Activated naive CD8-positive, alpha-beta T cell treated with anti-CD3 and anti-CD28 coated beads for 36 hours (primary cell): ENCODE data around the gene AIF1L. TPM values are rescaled to one million over a fixed set of nuclear protein-coding genes. Genes with fewer than 3 reads are reported as not detected.

Experiments
- DNase-seq: peaks from one replicate; pipeline ENCODE4 v3.0.0; 2021
- H3K27ac Mint-ChIP-seq: one replicate; pipeline ENCODE4 v1.8.0; 2022; ENCODE audit warnings: mild to moderate bottlenecking, moderate library complexity, mixed read lengths
- H3K27me3 Mint-ChIP-seq: one replicate; pipeline ENCODE4 v1.8.0; 2022; ENCODE audit warnings: mild to moderate bottlenecking, mixed read lengths
- H3K36me3 Mint-ChIP-seq: one replicate; pipeline ENCODE4 v1.8.0; 2021; ENCODE audit warnings: mild to moderate bottlenecking, mixed read lengths
- H3K4me1 Mint-ChIP-seq: one replicate; pipeline ENCODE4 v1.8.0; 2021; ENCODE audit warnings: mixed read lengths
- H3K4me3 Mint-ChIP-seq: one replicate; pipeline ENCODE4 v1.8.0; 2022; ENCODE audit warnings: mild to moderate bottlenecking, moderate library complexity, mixed read lengths
- H3K9me3 Mint-ChIP-seq: one replicate; pipeline ENCODE4 v1.8.0; 2022; ENCODE audit warnings: mixed read lengths
- total RNA-seq, 2 experiments: library from RNA; stranded (reverse); gene quantifications; one replicate each; pipeline ENCODE4 v1.2.3, GENCODE V29; 2021

Gene AIF1L
- total RNA-seq, 2 experiments from 2014 or later = 0.92 to 1.3 TPM

- no peak overlapping the region for H3K4me3 Mint-ChIP-seq
- no peaks in the 10 kb centered on the region for H3K27me3 Mint-ChIP-seq
- DNase-seq = no peak
- H3K27ac Mint-ChIP-seq = no peak overlapping the region
- H3K9me3 Mint-ChIP-seq = no peaks in the 10 kb centered on the region
- H3K36me3 Mint-ChIP-seq = no peaks in the 10 kb centered on the region
- no peaks in the 10 kb centered on the region for H3K4me1 Mint-ChIP-seq
Measured at GRCh38 chr9:131068076-131068816, 28.1 kb upstream of the AIF1L start.

- no peaks in the 10 kb centered on the region for H3K36me3 Mint-ChIP-seq
- H3K4me3 Mint-ChIP-seq = no peak overlapping the region
- no peak overlapping the region for H3K27ac Mint-ChIP-seq
- no peaks in the 10 kb centered on the region for H3K27me3 Mint-ChIP-seq
- DNase-seq = no peak
- no peaks in the 10 kb centered on the region for H3K4me1 Mint-ChIP-seq
- H3K9me3 Mint-ChIP-seq = no peaks in the 10 kb centered on the region
Measured at GRCh38 chr9:131069699-131070098, 26.6 kb upstream of the AIF1L start.

DNA sequence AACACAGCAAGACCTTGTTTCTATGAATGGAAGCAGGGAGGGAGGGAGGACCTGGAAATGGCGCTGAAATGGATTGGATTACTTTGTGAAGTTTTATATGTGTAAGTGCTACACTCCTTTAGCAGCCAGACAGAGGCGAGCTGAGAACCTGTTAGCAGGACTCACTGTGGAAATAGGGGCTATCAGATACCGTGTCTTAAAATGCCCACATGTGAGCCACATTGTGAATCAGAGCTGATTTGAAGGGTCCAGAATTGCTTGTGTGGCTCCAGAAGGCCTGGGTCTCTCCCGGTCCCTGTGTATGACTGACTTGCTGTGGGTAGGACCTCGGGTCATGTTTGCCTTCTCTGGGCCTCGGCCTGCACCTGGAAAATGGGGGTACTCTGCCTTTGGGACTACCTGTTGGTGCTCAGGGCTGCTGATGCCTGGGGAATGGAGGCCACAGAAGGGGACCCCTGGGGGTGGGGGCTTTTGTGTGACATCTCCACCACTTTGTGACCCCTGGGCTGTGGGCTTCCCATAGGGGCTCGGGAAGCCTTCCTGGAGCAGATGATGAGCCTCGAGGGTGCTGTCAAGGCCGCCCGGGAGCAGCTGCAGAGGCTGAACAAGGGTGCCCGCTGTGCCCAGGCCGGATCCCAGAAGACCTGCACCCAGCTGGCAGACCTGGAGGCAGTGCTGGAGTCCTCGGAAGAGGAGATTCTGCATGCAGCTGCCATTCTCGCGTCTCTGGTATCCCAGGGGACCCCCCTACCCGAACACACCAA is 24.0 kb upstream of the AIF1L start:
- no peaks in the 10 kb centered on the region for H3K4me1 Mint-ChIP-seq
- H3K4me3 Mint-ChIP-seq = no peak overlapping the region
- H3K36me3 Mint-ChIP-seq = no peaks in the 10 kb centered on the region
- no peak for DNase-seq
- no peaks in the 10 kb centered on the region for H3K9me3 Mint-ChIP-seq
- H3K27me3 Mint-ChIP-seq = no peaks in the 10 kb centered on the region
- H3K27ac Mint-ChIP-seq = no peak overlapping the region

DNA sequence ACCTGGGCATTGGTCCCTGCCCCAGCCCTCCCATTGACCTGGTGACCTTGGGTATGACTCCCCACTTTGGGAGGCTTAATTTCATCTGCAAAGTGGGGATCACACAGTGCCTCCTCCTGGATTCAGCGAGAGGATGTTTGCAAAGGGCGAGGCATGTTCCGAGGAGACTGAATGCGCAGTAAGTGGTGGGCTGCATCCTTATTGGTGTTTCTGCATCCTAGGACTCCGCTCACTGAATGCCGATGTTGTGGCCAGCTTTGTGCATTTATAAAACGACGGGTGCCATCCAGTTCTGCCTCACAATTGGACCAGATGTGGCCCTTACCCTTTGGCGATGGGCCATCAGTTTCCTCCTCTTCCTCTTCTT is 23.5 kb upstream of the AIF1L start:
- H3K4me3 Mint-ChIP-seq = no peak overlapping the region
- no peaks in the 10 kb centered on the region for H3K36me3 Mint-ChIP-seq
- H3K9me3 Mint-ChIP-seq = no peaks in the 10 kb centered on the region
- H3K4me1 Mint-ChIP-seq = no peaks in the 10 kb centered on the region
- H3K27me3 Mint-ChIP-seq = no peaks in the 10 kb centered on the region
- DNase-seq = no peak
- H3K27ac Mint-ChIP-seq = no peak overlapping the region

- no peaks in the 10 kb centered on the region for H3K4me1 Mint-ChIP-seq
- H3K36me3 Mint-ChIP-seq = no peaks in the 10 kb centered on the region
- no peaks in the 10 kb centered on the region for H3K9me3 Mint-ChIP-seq
- no peak overlapping the region for H3K27ac Mint-ChIP-seq
- H3K27me3 Mint-ChIP-seq = no peaks in the 10 kb centered on the region
- no peak for DNase-seq
- no peak overlapping the region for H3K4me3 Mint-ChIP-seq
Measured at GRCh38 chr9:131076347-131077195, 19.8 kb upstream of the AIF1L start.

GRCh38 chr9:131078427-131079366 is 17.6 kb upstream of the AIF1L start:
- Mint-ChIP-seq H3K27ac (no peak overlapping the region), H3K9me3 (no peaks in the 10 kb centered on the region), H3K4me1 (no peaks in the 10 kb centered on the region), H3K36me3 (no peaks in the 10 kb centered on the region), H3K27me3 (no peaks in the 10 kb centered on the region), H3K4me3 (no peak overlapping the region)
- DNase-seq = no peak

DNA sequence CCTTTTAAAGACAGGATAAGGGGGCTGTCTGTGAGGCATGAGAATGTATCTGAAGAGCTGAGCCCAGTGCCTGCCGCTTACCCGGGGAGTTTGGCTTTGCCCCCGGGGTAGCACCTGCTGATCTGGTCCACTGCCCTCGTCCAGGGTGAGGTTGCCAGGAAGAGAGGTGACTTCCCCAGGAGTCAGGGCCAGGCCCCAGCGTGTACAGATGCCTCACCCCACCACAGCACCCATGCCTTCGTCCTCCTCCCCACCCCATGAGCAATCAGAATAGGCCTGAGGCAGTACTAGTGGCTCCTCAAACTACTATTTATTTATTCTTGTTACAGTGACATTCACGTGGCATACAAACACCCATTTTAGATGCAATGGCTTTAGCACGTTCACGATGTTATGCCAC is 15.7 kb upstream of the AIF1L start:
- Mint-ChIP-seq H3K4me3 (no peak overlapping the region), H3K4me1 (no peaks in the 10 kb centered on the region), H3K9me3 (no peaks in the 10 kb centered on the region), H3K27ac (no peak overlapping the region), H3K27me3 (no peaks in the 10 kb centered on the region), H3K36me3 (no peaks in the 10 kb centered on the region)
- no peak for DNase-seq

GRCh38 chr9:131081868-131082267 is 14.5 kb upstream of the AIF1L start:
- no peak overlapping the region for H3K27ac Mint-ChIP-seq
- no peak overlapping the region for H3K4me3 Mint-ChIP-seq
- H3K9me3 Mint-ChIP-seq = no peaks in the 10 kb centered on the region
- H3K4me1 Mint-ChIP-seq = no peaks in the 10 kb centered on the region
- H3K36me3 Mint-ChIP-seq = no peaks in the 10 kb centered on the region
- no peak for DNase-seq
- H3K27me3 Mint-ChIP-seq = no peaks in the 10 kb centered on the region

DNA sequence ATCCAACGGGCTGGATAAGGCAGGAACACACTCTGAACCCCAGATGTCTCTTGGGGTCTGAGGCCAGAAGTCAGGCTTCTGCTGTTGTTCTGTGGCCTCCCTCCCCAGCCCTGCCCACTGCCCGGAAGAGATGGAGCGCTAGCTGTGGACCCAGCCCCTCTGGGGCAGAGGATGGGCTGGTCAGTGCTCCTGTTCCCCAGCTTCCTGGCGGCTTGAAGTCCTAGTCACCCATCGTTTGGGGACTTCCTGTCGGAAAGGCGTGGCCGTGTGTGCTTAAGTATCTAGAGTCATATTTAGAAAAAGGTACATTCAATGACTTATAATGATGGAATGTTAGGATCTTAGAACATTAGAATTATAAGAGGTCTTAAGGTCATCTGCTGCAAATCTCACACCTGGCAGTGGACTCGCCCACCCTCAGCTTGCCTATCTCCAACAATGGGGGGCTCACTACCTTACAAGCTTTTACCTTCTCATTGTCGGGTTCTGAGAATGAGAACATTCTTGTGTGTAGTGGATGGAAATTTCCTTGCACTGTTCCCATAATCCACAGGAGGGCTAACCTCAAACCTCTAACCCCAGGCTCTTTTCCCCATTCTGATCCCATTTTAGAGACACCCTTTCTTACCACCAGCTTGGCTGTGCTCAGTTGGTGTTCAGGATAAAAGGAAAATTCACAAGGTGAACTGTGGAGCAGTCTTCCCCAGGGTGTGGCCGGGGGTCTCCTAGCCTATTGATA is 13.4 kb upstream of the AIF1L start:
- DNase-seq = no peak
- no peaks in the 10 kb centered on the region for H3K27me3 Mint-ChIP-seq
- no peaks in the 10 kb centered on the region for H3K36me3 Mint-ChIP-seq
- no peaks in the 10 kb centered on the region for H3K9me3 Mint-ChIP-seq
- H3K4me3 Mint-ChIP-seq = no peak overlapping the region
- no peak overlapping the region for H3K27ac Mint-ChIP-seq
- no peaks in the 10 kb centered on the region for H3K4me1 Mint-ChIP-seq

GRCh38 chr9:131084661-131085369 is 11.5 kb upstream of the AIF1L start:
- H3K27me3 Mint-ChIP-seq = no peaks in the 10 kb centered on the region
- no peak for DNase-seq
- H3K36me3 Mint-ChIP-seq = no peaks in the 10 kb centered on the region
- H3K4me1 Mint-ChIP-seq = no peaks in the 10 kb centered on the region
- no peaks in the 10 kb centered on the region for H3K9me3 Mint-ChIP-seq
- H3K27ac Mint-ChIP-seq = no peak overlapping the region
- no peak overlapping the region for H3K4me3 Mint-ChIP-seq

- no peak for DNase-seq
- Mint-ChIP-seq H3K27me3 (no peaks in the 10 kb centered on the region), H3K9me3 (no peaks in the 10 kb centered on the region), H3K4me3 (no peak overlapping the region), H3K4me1 (no peaks in the 10 kb centered on the region), H3K36me3 (no peaks in the 10 kb centered on the region), H3K27ac (no peak overlapping the region)
Measured at GRCh38 chr9:131085370-131086122, 10.8 kb upstream of the AIF1L start.

DNA sequence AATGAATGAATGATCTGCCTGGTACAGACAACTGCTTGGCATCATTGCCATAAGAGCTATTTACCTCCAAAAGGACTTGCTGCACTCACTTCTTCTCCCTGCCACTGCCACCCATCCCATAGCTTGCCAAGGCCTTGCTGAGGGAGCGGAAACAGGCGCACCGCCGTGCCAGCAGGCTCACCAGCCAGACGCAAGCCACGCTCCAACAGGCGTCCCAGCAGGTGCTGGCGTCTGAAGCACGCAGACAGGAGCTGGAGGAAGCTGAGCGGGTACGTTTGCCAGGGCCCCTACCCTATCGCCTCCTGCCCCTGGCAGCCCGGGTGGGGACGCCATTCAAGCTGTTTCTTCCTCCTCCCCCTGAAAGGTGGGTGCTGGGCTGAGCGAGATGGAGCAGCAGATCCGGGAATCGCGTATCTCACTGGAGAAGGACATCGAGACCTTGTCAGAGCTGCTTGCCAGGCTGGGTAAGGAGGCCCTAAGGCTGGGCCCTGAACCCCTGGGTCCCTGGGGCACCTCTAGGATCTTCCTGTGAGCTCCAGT is 8.9 kb upstream of the AIF1L start:
- no peak overlapping the region for H3K27ac Mint-ChIP-seq
- H3K27me3 Mint-ChIP-seq = no peaks in the 10 kb centered on the region
- H3K4me3 Mint-ChIP-seq = no peak overlapping the region
- DNase-seq = no peak
- no peaks in the 10 kb centered on the region for H3K36me3 Mint-ChIP-seq
- no peaks in the 10 kb centered on the region for H3K9me3 Mint-ChIP-seq
- no peaks in the 10 kb centered on the region for H3K4me1 Mint-ChIP-seq
